Spleen (tissue), 11 donors: ENCODE data around the gene PLCB2. TPM values are rescaled to one million over a fixed set of nuclear protein-coding genes. Genes with fewer than 3 reads are reported as not detected.

Experiments
- DNase-seq: peaks from one replicate; pipeline ENCODE4 v3.0.0-alpha.2; 2020
- H3K27ac ChIP-seq, 8 donors: fragments of 200-600 bp; sonication (generic) in 7 of 8; 1 replicate in 4 of 8; 2 replicates in 4 of 8; pipeline versions ENCODE4 v1.5.0 to v1.8.0; 2016 to 2021; ENCODE audit warnings: inconsistent platforms in 4 of 8, mild to moderate bottlenecking in 4 of 8, moderate library complexity in 1 of 8
- H3K27me3 ChIP-seq, 7 donors: fragments of 200-600 bp; sonication (generic) in 6 of 7; replicated peaks in 1 of 7; 1 replicate in 4 of 7; 2 replicates in 3 of 7; pipeline versions ENCODE4 v1.5.0 to v1.8.0; 2016 to 2021; ENCODE audit warnings: inconsistent platforms in 3 of 7, mild to moderate bottlenecking in 1 of 7
- H3K36me3 ChIP-seq, 6 donors: fragments of 200-600 bp; sonication (generic) in 5 of 6; 1 replicate in 4 of 6; 2 replicates in 2 of 6; pipeline versions ENCODE4 v1.5.0 to v1.8.0; 2016 to 2021; ENCODE audit warnings: inconsistent platforms in 2 of 6
- H3K4me1 ChIP-seq, 6 donors: fragments of 200-600 bp; sonication (generic) in 5 of 6; 1 replicate in 3 of 6; 2 replicates in 3 of 6; pipeline versions ENCODE4 v1.5.0 to v1.8.0; 2016 to 2021; ENCODE audit warnings: inconsistent platforms in 3 of 6
- H3K4me3 ChIP-seq, 8 donors: fragments of 200-600 bp; sonication (generic) in 7 of 8; 1 replicate in 4 of 8; 2 replicates in 4 of 8; pipeline versions ENCODE4 v1.5.0 to v1.8.0; 2016 to 2021; ENCODE audit warnings: inconsistent platforms in 4 of 8, mild to moderate bottlenecking in 4 of 8, moderate library complexity in 2 of 8
- H3K9me3 ChIP-seq, 8 donors: fragments of 200-600 bp; sonication (generic) in 7 of 8; 1 replicate in 4 of 8; 2 replicates in 4 of 8; pipeline versions ENCODE4 v1.5.0 to v1.8.0; 2016 to 2021; ENCODE audit warnings: inconsistent platforms in 4 of 8
- CTCF ChIP-seq, 11 experiments: fragments of 200-600 bp in 7 of 11; fragments of 450-650 bp in 4 of 11; sonication (generic) in 4 of 11; IDR thresholded peaks in 8 of 11; conservative IDR thresholded peaks in 3 of 11; 1 replicate in 7 of 11; 2 replicates in 4 of 11; pipeline versions ENCODE4 v1.4.0 to v1.8.0; 2016 to 2021; ENCODE audit warnings: antibody characterized with exemption in 11 of 11, inconsistent platforms in 4 of 11, mild to moderate bottlenecking in 1 of 11
- POLR2A ChIP-seq, 3 donors: fragments of 450-650 bp; IDR thresholded peaks; one replicate each; pipeline ENCODE4 v1.5.1; 2017; ENCODE audit warnings: antibody characterized with exemption in 3 of 3, mild to moderate bottlenecking in 1 of 3
- POLR2AphosphoS5 ChIP-seq, 3 donors: sonication (generic); formaldehyde crosslinking; IDR thresholded peaks; one replicate each; pipeline ENCODE4 v1.5.1; 2017; ENCODE audit warnings: antibody characterized with exemption in 3 of 3
- WGBS, 5 donors: extraction: QIAGEN DNeasy Blood & Tissue Kit in 3 of 5; methylation state at CpG; one replicate each; pipeline versions ENCODE4 v1.1.5 to v1.1.7; 2013 to 2018; 5-methylcytosine and 5-hydroxymethylcytosine counted together
- intact Hi-C: fragments of 100-400 bp; cut with DNase I; formaldehyde crosslinking; loops from one replicate; pipeline ENCODE4 v1.15.0; 2023; ENCODE audit warnings: low total_unique reads
- polyA plus RNA-seq, 3 donors: library from polyadenylated mRNA; stranded (reverse); fragments of 200-250 nt; gene quantifications; one replicate each; pipeline ENCODE4 v1.2.1, GENCODE V29; 2013
- total RNA-seq, 7 donors: library from RNA; depleted of rRNA in 3 of 7; stranded (reverse); fragments of >200 nt in 3 of 7; fragmentation: NEBNext Ultra II Directional in 4 of 7; extraction: Animal tissue kit (Norgen Biotek cat#: 25700) in 4 of 7; gene quantifications; one replicate each; pipeline versions ENCODE4 v1.1.0 to v1.2.1, GENCODE V29; 2016 to 2021
- donor health status: healthy with polysubstance abuse.
- donor health status: DM: no; HTN: no; CAD: no; lungs with moderate emphysema.
- donor health status: DM: no; HTN: no; CAD: no.
- donor health status: Bipolar disorder and iron deficiency.
- donor health status: healthy.
- donor health status: DM: no; HTN: no; CAD: no.
- donor health status: DM: yes; HTN: yes; CAD: no.

The PLCB2 gene
- total and polyA plus RNA-seq, 10 donors = 63.8 to 247 (median 187) TPM

DNA sequence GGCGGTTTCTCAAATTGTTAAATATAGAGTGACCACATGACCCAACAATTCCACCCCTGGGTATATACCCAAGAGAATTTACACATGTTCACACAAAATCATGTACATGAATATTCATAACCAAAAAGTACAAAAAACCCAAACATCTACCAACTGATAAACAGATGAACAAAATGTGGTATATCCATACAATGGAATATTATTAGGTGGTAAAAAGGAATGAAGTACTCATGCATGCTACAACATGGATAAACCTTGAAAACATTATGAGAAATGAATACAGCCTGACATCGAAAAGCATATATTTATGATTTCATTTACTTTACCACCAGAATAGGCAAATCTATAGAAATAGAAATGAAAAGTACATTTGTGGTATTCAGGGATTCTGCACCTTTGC lies 7.4 kb downstream of the PLCB2 start:
- intact Hi-C loops = no loop called here
- TF ChIP-seq POLR2AphosphoS5 (IDR thresholded peaks at IDR 0.05) (no peak), CTCF (IDR thresholded peaks at IDR 0.05 in 8 of 11, conservative IDR thresholded peaks at IDR 0.05 in 3 of 11) (no peak), POLR2A (IDR thresholded peaks at IDR 0.05) (no peak)
- H3K36me3 ChIP-seq = peaks cover 3 to 93% (median 58%) of the 10 kb centered on the region in 6 donors
- H3K4me3 ChIP-seq = no peak overlapping the region
- H3K9me3 ChIP-seq = peaks cover 0 to 23% (median 14%) of the 10 kb centered on the region in 8 donors
- no peak for DNase-seq
- WGBS, 5 donors = 94 to 98% (median 97%) methylated on average over 2 of the region's 2 CpGs
- H3K4me1 ChIP-seq = peaks cover 0 to 43% (median 10%) of the 10 kb centered on the region in 6 donors
- H3K27me3 ChIP-seq = no peaks in the 10 kb centered on the region
- H3K27ac ChIP-seq = no peak overlapping the region

DNA sequence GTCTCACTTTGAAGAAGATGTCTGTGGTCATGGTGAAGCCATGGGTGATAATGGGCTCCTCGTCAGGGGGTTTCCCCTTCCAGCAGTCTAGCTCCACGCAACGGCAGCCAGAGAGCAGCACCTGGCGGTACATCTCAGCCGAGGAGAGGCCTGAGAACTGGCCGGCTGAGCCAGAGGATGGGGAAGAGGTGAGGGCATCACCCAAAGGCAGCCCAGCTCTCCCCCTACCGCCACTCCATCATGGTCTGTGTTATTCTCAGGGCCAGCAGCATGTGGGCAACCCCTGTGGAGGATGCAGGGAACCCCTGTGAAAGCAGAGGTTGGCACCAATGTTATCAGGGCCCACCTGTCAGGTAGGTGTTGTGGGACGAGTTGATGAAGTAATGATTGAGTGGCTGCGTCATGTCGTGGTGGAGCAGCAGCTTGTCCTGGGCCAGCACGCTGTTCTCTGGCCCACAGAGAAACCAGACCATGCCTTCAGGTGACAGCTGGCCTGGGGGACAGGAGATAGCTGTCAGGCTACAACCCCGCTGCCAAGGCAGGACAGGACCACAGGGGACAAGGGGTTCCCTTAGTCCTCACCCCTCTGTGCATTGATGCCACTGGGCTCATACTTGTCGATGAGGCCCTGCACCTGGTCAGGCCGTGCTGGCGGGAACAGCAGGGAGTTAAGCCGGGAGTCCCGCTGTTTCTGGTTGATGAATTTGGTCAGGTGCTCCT lies 9.4 kb downstream of the PLCB2 start:
- Histone ChIP-seq H3K9me3 (peaks cover 0 to 23% (median 14%) of the 10 kb centered on the region in 8 donors), H3K4me3 (no peak overlapping the region), H3K27ac (no peak overlapping the region), H3K4me1 (peaks cover 0 to 28% (median 7%) of the 10 kb centered on the region in 6 donors), H3K36me3 (peaks cover 3 to 100% (median 70%) of the 10 kb centered on the region in 6 donors), H3K27me3 (no peaks in the 10 kb centered on the region)
- peak; percentile 52 for DNase-seq
- 91 to 94% (median 92%) methylated on average over 12 to 17 of the region's 17 CpGs for WGBS, 5 donors
- TF ChIP-seq CTCF (IDR thresholded peaks at IDR 0.05 in 8 of 11, conservative IDR thresholded peaks at IDR 0.05 in 3 of 11) = no peak
- TF ChIP-seq POLR2A (IDR thresholded peaks at IDR 0.05) = no peak
- no peak for TF ChIP-seq POLR2AphosphoS5 (IDR thresholded peaks at IDR 0.05)
- intact Hi-C loops = no loop called here

GRCh38 chr15:40297356-40297755 lies 10.4 kb downstream of the PLCB2 start:
- no peak overlapping the region for H3K4me3 ChIP-seq
- 93 to 97% (median 95%) methylated on average over 9 to 10 of the region's 10 CpGs for WGBS, 5 donors
- TF ChIP-seq POLR2A (IDR thresholded peaks at IDR 0.05) (no peak), CTCF (IDR thresholded peaks at IDR 0.05 in 8 of 11, conservative IDR thresholded peaks at IDR 0.05 in 3 of 11) (no peak), POLR2AphosphoS5 (IDR thresholded peaks at IDR 0.05) (no peak)
- no peaks in the 10 kb centered on the region for H3K27me3 ChIP-seq
- intact Hi-C loops = no loop called here
- peaks cover 0 to 23% (median 14%) of the 10 kb centered on the region in 8 donors for H3K9me3 ChIP-seq
- H3K27ac ChIP-seq = no peak overlapping the region
- H3K36me3 ChIP-seq = peaks cover 3 to 100% (median 65%) of the 10 kb centered on the region in 6 donors
- DNase-seq = peak; percentile 29
- peaks cover 0 to 28% (median 7%) of the 10 kb centered on the region in 6 donors for H3K4me1 ChIP-seq

GRCh38 chr15:40296561-40297230 lies 11.0 kb downstream of the PLCB2 start:
- H3K27me3 ChIP-seq = peaks cover 0 to 5% (median 0%) of the 10 kb centered on the region in 7 donors
- no peak for TF ChIP-seq POLR2AphosphoS5 (IDR thresholded peaks at IDR 0.05)
- TF ChIP-seq CTCF (IDR thresholded peaks at IDR 0.05 in 8 of 11, conservative IDR thresholded peaks at IDR 0.05 in 3 of 11) = no peak
- no peak for TF ChIP-seq POLR2A (IDR thresholded peaks at IDR 0.05)
- no peak overlapping the region for H3K27ac ChIP-seq
- no peak overlapping the region for H3K4me3 ChIP-seq
- 86 to 94% (median 91%) methylated on average over 5 of the region's 5 CpGs for WGBS, 5 donors
- H3K9me3 ChIP-seq = peaks cover 0 to 23% (median 14%) of the 10 kb centered on the region in 8 donors
- peaks cover 0 to 22% (median 7%) of the 10 kb centered on the region in 6 donors for H3K4me1 ChIP-seq
- intact Hi-C loops = no loop called here
- DNase-seq = peak; percentile 37
- H3K36me3 ChIP-seq = peaks cover 3 to 100% (median 62%) of the 10 kb centered on the region in 6 donors
